H1 (cell line): ENCODE data around the gene SH3PXD2A. TPM values are rescaled to one million over a fixed set of nuclear protein-coding genes. Genes with fewer than 3 reads are reported as not detected.

Experiments used
- CTCF ChIA-PET: fragments of 300-600 bp; sonication (Branson Sonifier 250); formaldehyde crosslinking; loops from one replicate; lab custom pipeline; 2021; ENCODE audit not compliant: partially characterized antibody; lab: Charles Lee
- POLR2A ChIA-PET: fragments of 300-600 bp; sonication (Branson Sonifier 250); formaldehyde crosslinking; loops from one replicate; lab custom pipeline; 2021; ENCODE audit warnings: inconsistent platforms; ENCODE audit not compliant: partially characterized antibody; lab: Charles Lee
- DNase-seq, 2 experiments: peaks; one replicate each; pipeline versions ENCODE4 v3.0.0 to v3.0.0-alpha.2; 2010 to 2022; ENCODE audit warnings: low spot score in 2 of 2, low read depth in 1 of 2, mixed read lengths in 1 of 2
- FAIRE-seq: peaks from 2 replicates; lab custom pipeline; 2011; peaks lifted over from hg19 to GRCh38; lab: Jason Lieb, UNC
- H2AFZ ChIP-seq: 2 replicates; pipeline ENCODE4 v1.8.1; 2012; ENCODE audit warnings: low read length, inconsistent platforms
- H2AK5ac ChIP-seq: 2 replicates; pipeline ENCODE4 v1.6.1; 2013; ENCODE audit warnings: low read depth, low read length
- H2BK120ac ChIP-seq: replicated peaks from 2 replicates; pipeline ENCODE3; 2013; ENCODE audit warnings: low read depth, low read length, inconsistent platforms
- H2BK12ac ChIP-seq: 2 replicates; pipeline ENCODE4 v1.6.1; 2013; ENCODE audit warnings: low read depth, low read length
- H2BK15ac ChIP-seq: 2 replicates; pipeline ENCODE4 v1.6.1; 2013; ENCODE audit warnings: low read length
- H2BK20ac ChIP-seq: 2 replicates; pipeline ENCODE4 v1.6.1; 2013; ENCODE audit warnings: low read length
- H2BK5ac ChIP-seq: 2 replicates; pipeline ENCODE4 v1.6.1; 2013; ENCODE audit warnings: low read depth, low read length
- H3K14ac ChIP-seq: 2 replicates; pipeline ENCODE4 v1.6.1; 2013; ENCODE audit warnings: inconsistent platforms; ENCODE audit not compliant: insufficient read length
- H3K18ac ChIP-seq: 2 replicates; pipeline ENCODE4 v1.6.1; 2013; ENCODE audit warnings: low read length; ENCODE audit errors: extremely low read depth
- H3K23ac ChIP-seq: 2 replicates; pipeline ENCODE4 v1.6.1; 2013; ENCODE audit warnings: inconsistent platforms; ENCODE audit not compliant: insufficient read length
- H3K23me2 ChIP-seq: 2 replicates; pipeline ENCODE4 v1.6.1; 2013; ENCODE audit warnings: low read depth, low read length
- H3K27ac ChIP-seq: 2 replicates; pipeline ENCODE4 v1.6.1; 2011; ENCODE audit warnings: low read depth, low read length, inconsistent platforms
- H3K27me3 ChIP-seq, 4 experiments: replicated peaks in 1 of 4; 1 replicate in 1 of 4; 2 replicates in 3 of 4; pipeline versions ENCODE4 v1.6.1 to v1.8.1; 2011 to 2013; ENCODE audit warnings: low read length in 3 of 4, mild to moderate bottlenecking in 3 of 4, inconsistent platforms in 2 of 4, mixed read lengths in 2 of 4, moderate library complexity in 1 of 4; ENCODE audit not compliant: control insufficient read depth in 3 of 4, insufficient read depth in 3 of 4; ENCODE audit errors: extremely low read depth in 1 of 4
- H3K36me3 ChIP-seq, 4 experiments: 2 replicates each; pipeline versions ENCODE4 v1.6.1 to v1.8.1; 2011 to 2013; ENCODE audit warnings: mild to moderate bottlenecking in 4 of 4, low read length in 3 of 4, moderate library complexity in 2 of 4, control low read depth in 1 of 4, inconsistent platforms in 1 of 4; ENCODE audit not compliant: insufficient read depth in 4 of 4, control insufficient read depth in 2 of 4
- H3K4ac ChIP-seq: replicated peaks from 2 replicates; pipeline ENCODE3; 2013; ENCODE audit warnings: low read length, low read depth, mixed read lengths, inconsistent platforms; ENCODE audit not compliant: insufficient read length
- H3K4me1 ChIP-seq, 4 experiments: replicated peaks in 1 of 4; 1 replicate in 1 of 4; 2 replicates in 3 of 4; pipeline versions ENCODE4 v1.6.1 to v1.8.1; 2011 to 2013; ENCODE audit warnings: low read length in 3 of 4, inconsistent platforms in 2 of 4, mixed read lengths in 1 of 4; ENCODE audit not compliant: insufficient read depth in 4 of 4, control insufficient read depth in 3 of 4
- H3K4me2 ChIP-seq, 2 experiments: 2 replicates each; pipeline versions ENCODE4 v1.6.1 to v1.8.1; 2011 to 2013; ENCODE audit warnings: low read depth in 2 of 2, low read length in 2 of 2, control low read depth in 1 of 2, inconsistent platforms in 1 of 2, mild to moderate bottlenecking in 1 of 2; ENCODE audit not compliant: insufficient read depth in 1 of 2
- H3K4me3 ChIP-seq, 4 experiments: fragments of 200-600, 300-600 bp in 1 of 4; sonication (generic), shearing (Covaris generic), sonication (Bioruptor Twin) in 1 of 4; 2 replicates each; pipeline versions ENCODE4 v1.5.1 to v1.8.1; 2011 to 2016; ENCODE audit warnings: low read length in 4 of 4, low read depth in 3 of 4, control low read depth in 2 of 4, inconsistent platforms in 2 of 4, mild to moderate bottlenecking in 2 of 4, mixed read lengths in 1 of 4, moderate library complexity in 1 of 4; ENCODE audit not compliant: insufficient read depth in 2 of 4; ENCODE audit errors: extremely low read depth in 1 of 4
- H3K56ac ChIP-seq: replicated peaks from 2 replicates; pipeline ENCODE3; 2013; ENCODE audit warnings: low read depth, mild to moderate bottlenecking, mixed read lengths, low read length, inconsistent platforms; ENCODE audit not compliant: insufficient read length
- H3K79me1 ChIP-seq: 2 replicates; pipeline ENCODE4 v1.6.1; 2013; ENCODE audit warnings: low read depth, low read length, control low read depth
- H3K79me2 ChIP-seq, 2 experiments: 2 replicates each; pipeline versions ENCODE4 v1.6.1 to v1.8.1; 2012 to 2013; ENCODE audit warnings: low read length in 2 of 2, mild to moderate bottlenecking in 2 of 2, inconsistent platforms in 1 of 2; ENCODE audit not compliant: insufficient read depth in 2 of 2, control insufficient read depth in 1 of 2
- H3K9ac ChIP-seq, 4 experiments: replicated peaks in 1 of 4; 1 replicate in 1 of 4; 2 replicates in 3 of 4; pipeline versions ENCODE4 v1.6.1 to v1.8.1; 2011 to 2013; ENCODE audit warnings: low read depth in 3 of 4, low read length in 3 of 4, control low read depth in 2 of 4, mild to moderate bottlenecking in 2 of 4, moderate library complexity in 2 of 4, inconsistent platforms in 1 of 4; ENCODE audit errors: extremely low read depth in 1 of 4
- H3K9me3 ChIP-seq, 2 experiments: 2 replicates each; pipeline versions ENCODE4 v1.6.1 to v1.8.1; 2012 to 2013; ENCODE audit warnings: mild to moderate bottlenecking in 2 of 2, moderate library complexity in 2 of 2, control low read depth in 1 of 2, inconsistent platforms in 1 of 2, low read depth in 1 of 2, low read length in 1 of 2, mixed read lengths in 1 of 2; ENCODE audit not compliant: insufficient read depth in 2 of 2
- H4K20me1 ChIP-seq, 2 experiments: replicated peaks in 1 of 2; 2 replicates each; pipeline versions ENCODE3 to v1.8.1; 2011 to 2013; ENCODE audit warnings: inconsistent platforms in 2 of 2, low read length in 2 of 2, mild to moderate bottlenecking in 1 of 2; ENCODE audit not compliant: insufficient read depth in 2 of 2, control insufficient read depth in 1 of 2
- H4K5ac ChIP-seq: 2 replicates; pipeline ENCODE4 v1.6.1; 2013; ENCODE audit warnings: low read length, low read depth, mixed read lengths, inconsistent platforms; ENCODE audit not compliant: insufficient read length
- H4K8ac ChIP-seq: 2 replicates; pipeline ENCODE4 v1.8.0; 2013; ENCODE audit warnings: mild to moderate bottlenecking, moderate library complexity, low read length, inconsistent platforms; ENCODE audit not compliant: insufficient read depth; ENCODE audit errors: extremely low read depth
- H4K91ac ChIP-seq: replicated peaks from 2 replicates; pipeline ENCODE3; 2013; ENCODE audit warnings: low read length, mixed read lengths, inconsistent platforms; ENCODE audit not compliant: insufficient read length
- ATF3 ChIP-seq: IDR thresholded peaks from 2 replicates; pipeline ENCODE4 v1.6.1; 2011; ENCODE audit warnings: low read depth, mild to moderate bottlenecking, low read length; ENCODE audit not compliant: insufficient read depth
- BACH1 ChIP-seq: IDR thresholded peaks from 2 replicates; pipeline ENCODE4 v1.6.1; 2012; ENCODE audit warnings: low read length, improper control_type of control experiment
- BRCA1 ChIP-seq: IDR thresholded peaks from 2 replicates; pipeline ENCODE4 v1.6.1; 2012; ENCODE audit warnings: low read depth, low read length, improper control_type of control experiment
- CBX5 ChIP-seq: fragments of 300-800, 300-1000 bp; sonication (generic); IDR thresholded peaks from 2 replicates; pipeline ENCODE4 v1.7.1; 2016; ENCODE audit warnings: antibody characterized with exemption, low read length, low read depth
- CEBPB ChIP-seq: IDR thresholded peaks from 2 replicates; pipeline ENCODE4 v1.6.1; 2012; ENCODE audit warnings: low read depth, low read length
- CTBP2 ChIP-seq: IDR thresholded peaks from 2 replicates; pipeline ENCODE4 v1.7.0; 2011; ENCODE audit warnings: borderline replicate concordance, mild to moderate bottlenecking, moderate library complexity, mixed read lengths, low read length; ENCODE audit not compliant: insufficient read depth, insufficient read length
- FOSL1 ChIP-seq: IDR thresholded peaks from 2 replicates; pipeline ENCODE4 v1.6.1; 2011; ENCODE audit warnings: mild to moderate bottlenecking, low read depth, low read length, moderate library complexity; ENCODE audit not compliant: insufficient read depth
- RAD21 ChIP-seq, 2 experiments: IDR thresholded peaks in 1 of 2; conservative IDR thresholded peaks in 1 of 2; 2 replicates each; pipeline ENCODE4 v1.6.1; 2011; ENCODE audit warnings: low read depth in 2 of 2, low read length in 2 of 2, improper control_type of control experiment in 1 of 2, inconsistent platforms in 1 of 2, mild to moderate bottlenecking in 1 of 2, moderate library complexity in 1 of 2
- SP1 ChIP-seq: IDR thresholded peaks from 2 replicates; pipeline ENCODE4 v1.6.1; 2011; ENCODE audit warnings: low read depth, low read length
- SRF ChIP-seq: IDR thresholded peaks from 2 replicates; pipeline ENCODE4 v1.6.1; 2011; ENCODE audit warnings: mild to moderate bottlenecking, low read depth, low read length, moderate library complexity
- TBP ChIP-seq: IDR thresholded peaks from 2 replicates; pipeline ENCODE4 v1.6.1; 2011; ENCODE audit warnings: low read depth, low read length, improper control_type of control experiment
- YY1 ChIP-seq: IDR thresholded peaks from 2 replicates; pipeline ENCODE4 v1.6.1; 2011; ENCODE audit warnings: low read depth, mild to moderate bottlenecking, low read length
- WGBS, 2 experiments: shearing (Covaris generic) in 1 of 2; methylation state at CpG; one replicate each; pipeline versions ENCODE4 v1.1.6 to v1.1.7; 2013 to 2015; ENCODE audit warnings: low lambda C conversion rate in 2 of 2, mixed read lengths in 2 of 2, inconsistent platforms in 1 of 2, low coverage in 1 of 2, missing lambda C conversion rate in 1 of 2; ENCODE audit not compliant: insufficient replicate concordance in 2 of 2, insufficient coverage in 1 of 2, insufficient read length in 1 of 2; ENCODE audit errors: extremely low coverage in 1 of 2, missing lambda C conversion rate in 1 of 2; 5-methylcytosine and 5-hydroxymethylcytosine counted together
- polyA plus RNA-seq, 7 experiments: library from polyadenylated mRNA; depleted of rRNA in 3 of 7; stranded (reverse) in 5 of 7; unstranded in 2 of 7; fragments of >200 nt in 5 of 7; fragments of 200-250 nt in 2 of 7; gene quantifications; 1 replicate in 5 of 7; 2 replicates in 1 of 7; 4 replicates in 1 of 7; pipeline versions ENCODE4 v1.2.1 to v1.2.3, GENCODE V29; 2011 to 2013; ENCODE audit warnings: missing spikeins in 2 of 7, mixed read lengths in 2 of 7
- total RNA-seq: library from RNA; stranded (reverse); fragmentation: NEBNext Ultra II Directional; extraction: Animal tissue kit (Norgen Biotek cat#: 25700); gene quantifications from 2 replicates; pipeline ENCODE4 v1.2.1, GENCODE V29; 2021

SH3PXD2A gene
- total and polyA plus RNA-seq, 2 of the 8 experiments (the other 6 are each of a cell fraction or from before 2014, with no cell fraction given): 5.4 to 16.3 TPM

DNA sequence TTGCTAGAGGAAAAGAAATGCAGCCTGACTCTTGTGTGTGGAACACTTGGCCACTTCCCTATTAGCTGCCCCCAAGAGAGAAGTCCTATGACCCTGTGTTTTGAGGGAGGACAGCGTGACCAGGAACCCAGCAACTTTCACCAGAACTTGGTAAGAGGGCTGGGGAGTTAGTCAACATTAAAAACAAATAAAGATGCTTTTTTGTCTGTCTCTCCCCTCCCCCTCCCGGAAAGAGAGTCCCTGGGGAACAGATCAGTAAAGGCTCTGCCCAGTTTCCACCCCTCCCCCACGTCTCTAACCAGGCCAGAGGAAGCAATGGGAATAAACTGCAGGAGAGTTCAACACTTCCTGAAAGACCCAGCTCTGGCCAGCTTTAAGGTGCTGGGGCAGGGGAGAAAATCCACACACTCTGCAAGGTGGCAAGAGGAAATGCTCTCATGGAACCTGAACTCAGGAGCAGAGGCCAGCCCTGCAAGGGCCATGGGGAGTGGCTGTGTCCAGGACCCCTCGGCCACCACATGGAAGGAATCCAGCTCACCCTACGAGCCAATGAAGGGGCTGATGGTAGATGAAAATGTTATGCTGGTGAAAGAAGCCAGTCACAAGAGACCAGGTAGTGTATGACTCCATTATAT is 21.5 kb downstream of the SH3PXD2A start:
- H2BK20ac ChIP-seq: peak overlapping the region; percentile 52
- DNase-seq: no peak
- peak overlapping the region; percentile 56; the same call in 1 of the 2 replicates for H3K27ac ChIP-seq
- H3K14ac ChIP-seq: no peak overlapping the region
- no peak overlapping the region for H3K56ac ChIP-seq
- H3K9me3 ChIP-seq: 0 out of 4 replicates have a peak, but pooled peaks cover 0 to 5% of the 10 kb centered on the region in 2 experiments
- H3K23ac ChIP-seq: no peak overlapping the region
- peaks cover 12 to 21% (median 18%) of the 10 kb centered on the region in 4 experiments for H3K4me1 ChIP-seq
- H2BK120ac ChIP-seq: peak overlapping the region; percentile 65
- H2AK5ac ChIP-seq: no peak overlapping the region
- no peak for FAIRE-seq
- H4K8ac ChIP-seq: no peak overlapping the region
- peak overlapping the region; percentile 23 for H4K5ac ChIP-seq
- no peaks in the 10 kb centered on the region for H3K79me2 ChIP-seq
- no peaks in the 10 kb centered on the region for H3K27me3 ChIP-seq
- ChIA-PET CTCF (interaction anchor here (0.9 to 2.8 kb wide), 9 partner anchors 14 to 228 kb away, joined by 3 to 18 read pairs (median 4); partner anchors contain the start of gene SH3PXD2A), POLR2A (interaction anchor here (0.6 to 1.3 kb wide), 6 partner anchors 8 to 116 kb away, joined by 3 to 4 read pairs (median 3); no protein-coding TSS in a partner anchor)
- no peak overlapping the region for H2BK15ac ChIP-seq
- H3K18ac ChIP-seq: 0 out of 2 replicates have a peak overlapping the region, but pooled peaks have one; percentile 4
- 53% methylated on average over 5 of the region's 5 CpGs; no CpG with 5 or more reads in 1 of the 2 experiments for whole genome bisulfite sequencing, 2 experiments
- H2BK12ac ChIP-seq: peak overlapping the region; percentile 42
- H3K36me3 ChIP-seq: no peaks in the 10 kb centered on the region
- H2BK5ac ChIP-seq: peak overlapping the region; percentile 80; the same call in 1 of the 2 replicates
- H3K23me2 ChIP-seq: peaks cover 5% of the 10 kb centered on the region; the same call in 1 of the 2 replicates
- no peaks in the 10 kb centered on the region for H4K20me1 ChIP-seq
- H3K9ac ChIP-seq: no peak overlapping the region
- peak overlapping the region; percentile 78 for H4K91ac ChIP-seq
- no peak overlapping the region for H3K4ac ChIP-seq
- H3K4me2 ChIP-seq: peak overlapping the region; percentile 35 to 52
- peak overlapping the region; percentile 55; the same call in 1 of the 2 replicates for H2AFZ ChIP-seq
- peak overlapping the region in 1 of 4 experiments; percentile 18; a peak in 1 of 8 replicates for H3K4me3 ChIP-seq
- no peaks in the 10 kb centered on the region for H3K79me1 ChIP-seq
- TF ChIP-seq FOSL1: no peak
- no peak for TF ChIP-seq ATF3
- no peak for TF ChIP-seq CTBP2
- TF ChIP-seq SP1: peak; percentile 68; the same call in 1 of the 2 replicates
- no peak for TF ChIP-seq CBX5
- TF ChIP-seq BACH1: no peak
- no peak for TF ChIP-seq RAD21 (IDR thresholded peaks at IDR 0.05 in 1 of 2, conservative IDR thresholded peaks at IDR 0.05 in 1 of 2; ENCODE audit: low read depth in 2 of 2, low read length in 2 of 2)
- no peak for TF ChIP-seq SRF
- TF ChIP-seq TBP: no peak
- TF ChIP-seq BRCA1: no peak
- TF ChIP-seq CEBPB: no peak
- TF ChIP-seq YY1: no peak
